NOMO-1 treated with dmso at 0.1 percent for 144 hours (cell line): ENCODE data around the gene MVP.
"Not testable (repeated sequence)": the region's sequence is repeated elsewhere in the genome, so short reads cannot be mapped to it uniquely, and the experiment has no call there.

Source experiments
- DNase-seq: peaks from one replicate; lab custom pipeline; 2025; ENCODE audit not compliant: unreplicated experiment; lab: John Stamatoyannopoulos, UW

Gene MVP

DNA sequence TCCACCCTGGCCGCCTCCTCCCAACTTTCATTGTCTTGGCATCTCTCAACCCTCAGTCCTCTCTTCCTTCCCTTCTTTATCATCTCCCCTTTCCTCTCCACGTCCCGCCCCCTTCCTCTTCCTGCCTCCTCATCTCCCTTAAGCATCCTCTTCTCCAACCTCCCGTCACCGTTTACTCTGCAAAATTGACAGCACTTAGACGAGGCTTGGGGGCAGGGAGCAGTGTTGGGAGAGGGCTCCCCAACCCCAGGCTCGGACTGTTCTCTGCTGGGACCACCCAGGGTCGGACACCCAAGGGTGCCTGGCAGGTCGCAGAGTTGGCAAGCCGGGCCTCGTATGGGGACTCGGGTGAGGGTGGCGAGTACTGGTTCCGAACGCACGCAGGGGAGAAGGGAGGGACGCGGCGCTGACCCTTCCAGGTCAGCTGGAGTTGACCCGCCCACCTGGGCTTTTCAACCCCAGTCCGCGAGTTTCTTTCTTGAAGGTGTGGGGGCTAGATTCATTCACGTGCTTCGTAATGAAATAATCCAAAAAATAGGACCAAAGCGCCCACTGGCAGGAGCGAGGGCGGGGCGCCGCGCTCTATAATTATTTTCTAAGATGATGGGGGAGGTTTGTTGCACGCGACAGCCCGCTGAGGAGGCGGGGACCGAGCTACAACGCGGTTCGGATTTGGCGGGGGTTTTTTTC lies 5.1 kb upstream of the MVP start:
- no peak for DNase-seq

GRCh38 chr16:29815793-29816693 lies 4.2 kb upstream of the MVP start, which contains the start of gene PAGR1:
TSS of gene PAGR1 (plus strand) at chr16:29816152. CDS start at chr16:29816526, 374 bp downstream.
- DNase-seq = peak; percentile 97

DNA sequence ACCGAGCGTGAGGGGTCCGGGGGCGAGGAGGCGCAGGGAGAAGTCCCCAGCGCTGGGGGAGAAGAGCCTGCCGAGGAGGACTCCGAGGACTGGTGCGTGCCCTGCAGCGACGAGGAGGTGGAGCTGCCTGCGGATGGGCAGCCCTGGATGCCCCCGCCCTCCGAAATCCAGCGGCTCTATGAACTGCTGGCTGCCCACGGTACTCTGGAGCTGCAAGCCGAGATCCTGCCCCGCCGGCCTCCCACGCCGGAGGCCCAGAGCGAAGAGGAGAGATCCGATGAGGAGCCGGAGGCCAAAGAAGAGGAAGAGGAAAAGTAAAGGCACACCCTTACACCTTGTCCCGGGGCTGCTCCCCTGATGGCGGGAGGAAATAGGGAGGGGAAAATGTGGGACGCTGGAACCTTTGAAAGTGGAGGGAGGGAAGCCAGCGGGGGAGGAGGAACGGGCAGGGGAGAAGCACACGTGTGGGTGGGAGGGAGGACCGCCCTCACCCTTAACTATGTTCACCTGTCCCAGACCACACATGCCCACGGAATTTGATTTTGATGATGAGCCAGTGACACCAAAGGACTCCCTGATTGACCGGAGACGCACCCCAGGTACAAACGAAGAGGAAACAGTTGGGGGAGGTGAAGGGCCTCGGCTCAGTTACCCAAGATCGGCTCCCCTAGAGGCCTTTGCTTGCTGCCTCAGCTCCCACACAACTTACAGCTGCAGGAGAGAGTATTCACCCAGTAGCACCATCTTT lies 3.4 kb upstream of the MVP start:
- DNase-seq = peak; percentile 63

- no peak for DNase-seq
Observed at GRCh38 chr16:29818082-29818481, 2.2 kb upstream of the MVP start.

DNA sequence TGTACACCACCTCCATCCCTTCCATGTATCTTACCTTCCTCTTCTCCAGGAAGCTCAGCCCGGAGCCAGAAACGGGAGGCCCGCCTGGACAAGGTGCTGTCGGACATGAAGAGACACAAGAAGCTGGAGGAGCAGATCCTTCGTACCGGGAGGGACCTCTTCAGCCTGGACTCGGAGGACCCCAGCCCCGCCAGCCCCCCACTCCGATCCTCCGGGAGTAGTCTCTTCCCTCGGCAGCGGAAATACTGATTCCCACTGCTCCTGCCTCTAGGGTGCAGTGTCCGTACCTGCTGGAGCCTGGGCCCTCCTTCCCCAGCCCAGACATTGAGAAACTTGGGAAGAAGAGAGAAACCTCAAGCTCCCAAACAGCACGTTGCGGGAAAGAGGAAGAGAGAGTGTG lies 756 bp upstream of the MVP start:
- no peak for DNase-seq

DNA sequence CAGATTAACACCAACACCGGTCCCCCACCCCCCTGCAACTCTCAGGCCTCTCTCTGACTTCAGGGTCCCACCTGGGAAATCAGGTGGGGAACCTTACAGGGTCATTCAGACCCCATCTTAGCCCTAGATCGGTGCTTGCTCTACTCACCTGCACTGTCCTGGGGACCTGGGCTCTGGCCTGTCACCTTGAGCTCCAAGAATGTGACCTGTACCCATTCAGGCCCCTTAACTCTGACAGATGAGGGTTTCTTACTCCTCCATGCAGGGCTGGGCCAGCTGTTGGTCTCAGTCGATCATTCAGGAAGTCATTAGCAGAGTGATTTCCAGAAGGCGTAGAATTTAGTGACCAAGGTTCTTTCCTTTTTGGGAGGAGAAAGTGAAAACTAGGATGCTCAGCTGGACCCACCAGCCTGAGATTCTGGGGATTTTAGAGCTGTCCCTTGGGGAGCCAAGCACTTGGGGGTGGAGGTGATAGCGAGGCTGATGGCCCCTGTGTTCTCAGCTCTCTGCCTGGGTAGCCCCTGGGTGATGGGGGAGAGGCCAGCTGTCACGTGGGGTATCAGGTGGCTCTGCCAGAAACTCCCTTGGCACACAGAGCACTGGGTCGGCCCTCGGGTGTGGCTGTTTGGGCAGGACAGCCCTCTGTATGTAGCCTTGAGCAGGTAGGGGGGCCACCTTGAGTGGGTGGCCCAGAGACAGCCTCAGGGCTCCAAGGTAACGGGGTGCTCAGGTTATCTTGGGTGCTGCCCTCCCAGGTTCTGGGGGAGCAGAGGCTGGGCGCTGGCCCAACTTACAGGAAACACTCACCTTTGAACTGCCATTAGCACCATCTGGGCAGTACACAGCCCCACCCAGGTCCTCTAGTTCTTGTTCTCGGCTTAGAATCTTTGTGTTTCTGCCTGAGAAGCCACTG lies 724 bp downstream of the MVP start:
- no peak for DNase-seq

GRCh38 chr16:29821643-29822115 lies 1.4 kb downstream of the MVP start:
- no peak for DNase-seq

DNA sequence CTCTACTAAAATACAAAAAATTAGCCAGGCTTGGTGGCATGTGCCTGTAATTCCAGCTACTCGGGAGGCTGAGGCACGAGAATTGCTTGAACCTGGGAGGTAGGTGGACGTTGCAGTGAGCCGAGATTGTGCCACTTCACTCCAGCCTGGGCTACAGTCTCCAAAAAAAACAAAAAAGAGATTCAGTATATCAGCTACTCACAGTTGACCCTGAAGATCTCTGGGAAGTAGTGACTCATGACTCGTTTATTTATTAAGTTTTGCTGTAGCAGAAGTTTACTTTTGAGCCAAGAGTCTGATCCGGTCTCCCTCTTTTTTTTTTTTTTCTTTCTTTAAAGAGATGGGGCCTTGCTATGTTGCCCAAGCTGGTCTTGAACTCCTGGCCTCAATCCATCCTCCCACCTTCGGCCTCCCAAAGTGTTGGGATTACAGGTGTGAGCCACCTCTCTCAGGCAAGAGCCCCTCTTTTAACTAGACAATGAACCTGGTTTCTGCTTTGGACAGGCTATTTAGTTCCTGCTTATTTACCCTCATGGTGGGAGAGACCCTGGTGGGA lies 4.4 kb downstream of the MVP start:
- no peak for DNase-seq

DNA sequence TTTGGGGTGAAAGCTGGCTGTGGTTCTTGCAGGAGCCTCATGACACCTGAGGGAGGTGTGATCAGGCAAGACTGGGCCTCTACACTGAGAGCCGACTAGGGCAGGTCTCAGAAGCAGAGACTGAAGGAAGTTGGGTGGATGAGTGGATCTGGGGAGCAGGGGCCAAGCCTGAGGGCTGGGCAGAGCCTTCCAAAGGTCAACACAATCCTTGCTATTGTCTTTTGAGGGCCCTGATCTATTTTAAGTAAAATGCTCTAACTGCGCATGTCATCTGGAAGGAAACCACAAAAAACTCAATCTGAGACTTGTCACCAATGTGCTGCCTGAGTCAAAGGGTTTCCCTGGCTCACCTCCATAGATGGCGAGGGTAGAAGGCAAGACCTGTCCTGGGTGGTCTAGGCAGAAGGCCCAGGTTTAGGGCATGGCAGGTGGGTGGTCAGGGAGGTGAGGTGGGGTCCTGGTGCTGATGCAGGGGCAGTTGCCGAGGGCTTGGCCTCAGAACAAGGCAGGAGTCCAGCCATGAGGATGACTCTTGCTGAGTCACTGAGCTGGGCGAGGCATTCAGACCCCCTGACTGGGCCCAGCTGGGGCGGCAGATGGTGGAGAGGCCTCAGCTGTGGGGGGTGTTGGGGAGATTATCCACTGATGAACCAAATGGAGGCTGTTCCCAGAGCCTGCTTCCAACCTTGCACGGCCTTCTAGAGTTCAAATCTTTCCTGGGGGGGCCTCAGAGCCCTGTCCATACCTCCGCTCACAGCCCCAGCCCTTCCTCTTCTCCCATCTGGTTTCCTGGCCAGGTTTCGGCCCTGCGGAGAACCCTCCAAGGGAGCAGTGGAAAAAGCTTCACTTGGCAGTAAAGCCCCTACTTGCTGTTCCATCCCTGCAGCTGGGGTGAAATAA lies 5.1 kb downstream of the MVP start:
- no peak for DNase-seq

DNA sequence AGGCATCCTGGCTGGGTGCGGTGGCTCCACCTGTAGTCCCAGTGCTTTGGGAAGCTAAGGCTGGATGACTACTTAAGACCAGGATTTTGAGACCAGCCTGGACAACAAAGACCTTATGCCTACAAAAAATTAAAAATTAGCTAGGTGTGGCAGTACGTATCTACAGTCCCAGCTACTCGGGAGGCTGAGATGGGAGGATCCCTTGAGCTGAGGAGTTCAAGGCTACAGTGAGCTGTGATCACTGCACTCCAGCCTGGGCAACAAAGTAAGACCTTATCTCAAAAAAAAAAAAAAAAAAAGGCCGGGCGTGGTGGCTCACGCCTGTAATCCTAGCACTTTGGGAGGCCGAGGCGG lies 6.1 kb downstream of the MVP start:
- DNase-seq = no peak

- no peak for DNase-seq
Observed at GRCh38 chr16:29830774-29831173, 10.5 kb downstream of the MVP start.

- no peak for DNase-seq
Observed at GRCh38 chr16:29831490-29831889, 11.2 kb downstream of the MVP start.

DNA sequence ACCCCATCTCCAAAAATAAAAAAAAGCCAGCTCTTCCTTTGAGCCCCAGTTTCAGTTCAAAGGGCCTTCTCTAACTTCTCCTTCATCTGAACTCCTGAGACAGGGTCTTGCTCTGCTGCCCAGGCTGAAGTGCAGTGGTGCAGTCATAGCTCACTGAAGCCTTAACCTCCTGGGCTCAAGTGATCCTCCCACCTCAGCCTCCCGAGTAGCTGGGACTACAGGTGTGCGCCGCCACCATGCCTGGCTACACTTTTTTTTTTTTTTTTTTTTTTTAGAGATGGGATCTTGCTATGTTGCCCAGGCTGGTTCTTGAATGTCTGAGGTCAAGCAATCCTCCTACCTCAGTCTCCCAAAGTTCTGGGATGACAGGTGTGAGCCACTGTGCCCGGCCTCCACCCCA lies 13.0 kb downstream of the MVP start:
- not testable (repeated sequence) for DNase-seq

DNA sequence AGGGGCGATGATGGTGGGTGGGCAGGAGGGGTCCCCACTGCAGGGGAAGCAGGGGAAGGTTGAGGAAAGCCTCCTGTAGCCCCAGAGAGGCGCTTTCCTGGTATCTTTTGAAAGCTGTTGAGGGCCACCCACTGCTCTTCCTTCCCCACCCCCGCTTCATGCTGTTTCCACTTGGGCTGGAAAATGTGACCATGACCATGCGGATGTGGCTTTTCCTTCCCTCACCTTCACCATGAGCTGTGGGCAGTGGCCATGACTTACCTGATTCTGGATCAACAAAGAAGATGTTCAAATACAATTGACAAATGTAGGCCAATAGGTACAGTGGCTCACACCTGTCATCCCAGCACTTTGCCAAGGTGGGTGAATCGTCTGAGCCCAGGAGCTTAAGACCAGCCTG lies 13.8 kb downstream of the MVP start:
- DNase-seq = no peak

DNA sequence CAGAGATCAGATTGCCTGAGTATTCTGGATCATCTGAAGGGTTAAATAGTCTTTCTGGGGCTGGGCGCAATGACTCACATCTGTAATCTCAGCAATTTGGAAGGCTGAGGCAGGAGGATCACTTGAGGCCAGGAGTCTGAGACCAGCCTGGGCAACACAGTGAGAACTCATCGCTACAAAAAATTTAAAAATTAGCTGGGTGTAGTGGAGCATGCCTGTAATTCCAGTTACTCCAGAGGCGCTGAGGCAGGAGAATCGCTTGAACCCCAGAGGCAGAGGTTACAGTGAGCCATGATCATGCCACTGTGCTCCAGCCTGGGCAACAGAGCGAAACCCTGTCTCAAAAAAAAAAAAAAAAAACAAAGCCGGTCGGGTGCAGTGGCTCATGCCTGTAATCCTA lies 15.7 kb downstream of the MVP start:
- no peak for DNase-seq

DNA sequence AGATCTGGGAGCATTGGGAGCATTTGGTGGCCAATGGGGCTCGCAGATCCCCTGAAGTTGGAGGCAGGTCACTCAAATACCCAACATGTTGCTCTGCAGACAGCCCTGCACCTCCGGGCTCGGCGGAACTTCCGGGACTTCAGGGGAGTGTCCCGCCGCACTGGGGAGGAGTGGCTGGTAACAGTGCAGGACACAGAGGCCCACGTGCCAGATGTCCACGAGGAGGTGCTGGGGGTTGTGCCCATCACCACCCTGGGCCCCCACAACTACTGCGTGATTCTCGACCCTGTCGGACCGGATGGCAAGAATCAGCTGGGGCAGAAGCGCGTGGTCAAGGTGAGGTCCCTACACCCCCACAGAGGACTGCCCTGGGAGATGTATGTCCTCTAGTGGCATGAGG lies 16.4 kb downstream of the MVP start:
- DNase-seq = no peak

DNA sequence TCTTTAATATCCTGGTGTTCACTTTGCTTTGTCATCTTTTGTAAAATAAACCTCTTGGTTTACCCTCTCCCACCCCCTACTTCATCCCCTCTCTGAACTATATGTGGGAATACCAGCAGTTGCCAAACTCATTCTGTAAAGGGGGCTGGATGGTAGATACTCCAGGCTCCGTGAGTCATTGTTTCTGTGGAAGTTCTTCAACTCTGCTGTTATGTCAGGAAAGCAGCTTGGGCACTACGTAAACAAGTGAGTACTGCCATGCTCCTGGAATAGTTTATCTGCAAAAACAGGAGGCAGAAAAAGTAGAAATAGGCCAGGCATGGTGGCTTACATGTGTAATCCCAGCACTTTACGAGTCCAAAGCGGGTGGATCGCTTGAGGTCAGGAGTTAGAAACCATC lies 17.6 kb downstream of the MVP start:
- DNase-seq = no peak

DNA sequence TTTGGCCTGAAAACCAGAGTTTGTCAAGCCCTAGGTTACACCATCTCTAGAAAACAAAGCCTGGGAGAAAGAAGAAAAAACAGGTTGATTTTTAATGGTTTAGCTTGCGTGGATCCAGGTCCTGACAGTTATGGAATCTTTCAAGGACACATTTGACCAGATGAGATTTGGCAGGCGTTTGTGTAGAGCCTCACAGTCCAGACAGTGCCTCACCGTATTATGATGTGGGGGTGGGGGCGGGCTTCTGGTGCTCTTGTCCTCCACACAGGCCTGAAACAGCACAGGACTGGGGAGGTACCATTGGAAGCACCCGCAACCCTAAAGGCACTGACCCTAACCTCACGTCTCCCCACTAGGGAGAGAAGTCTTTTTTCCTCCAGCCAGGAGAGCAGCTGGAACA lies 19.6 kb downstream of the MVP start:
- no peak for DNase-seq

- DNase-seq = no peak
Observed at GRCh38 chr16:29840240-29840639, 20.0 kb downstream of the MVP start.
